Measurements from ENCODE around the gene KDM3B.

KDM3B gene

DNA sequence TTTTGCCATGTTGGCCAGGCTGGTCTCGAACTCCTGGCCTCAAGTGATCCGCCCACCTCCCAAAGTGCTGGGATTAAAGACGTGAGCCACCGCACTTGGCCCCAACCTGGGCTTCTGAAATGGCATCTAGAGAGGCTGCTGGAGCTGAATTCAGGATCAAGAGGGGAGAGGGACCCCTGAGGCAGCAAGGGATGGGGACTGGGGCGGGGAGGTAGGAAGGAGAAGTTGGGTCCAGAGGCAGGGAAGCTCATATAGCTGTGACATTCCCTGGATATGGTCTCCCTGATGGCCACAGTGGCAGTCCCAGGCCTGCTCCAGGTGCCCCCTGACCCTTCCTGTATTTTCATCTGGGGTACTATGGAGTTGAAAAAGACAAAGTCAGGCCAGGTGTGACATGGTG is 98.5 kb downstream of the KDM3B start:
- no peak for DNase-seq (ENCODE audit: low spot score)

DNA sequence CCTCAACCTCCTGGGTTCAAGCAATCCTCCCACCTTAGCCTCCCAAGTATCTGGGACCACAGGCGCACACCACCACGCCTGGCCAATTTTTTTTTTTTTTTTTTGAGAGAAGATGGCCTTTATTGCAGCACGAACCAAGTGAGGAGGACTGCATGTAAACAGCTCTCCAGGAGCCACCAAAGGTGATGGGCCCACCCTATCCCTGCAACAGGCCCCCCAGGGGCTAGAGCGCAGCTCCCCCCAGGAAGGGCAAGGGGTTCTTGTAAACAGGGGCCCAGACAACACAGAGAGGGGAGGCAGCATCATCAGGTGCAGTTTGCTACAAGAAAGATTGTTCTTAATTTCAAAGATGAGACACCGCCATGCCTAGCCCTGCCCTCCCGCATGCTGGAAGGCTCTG is 100.2 kb downstream of the KDM3B start:
- no peak for DNase-seq (ENCODE audit: low spot score)

DNA sequence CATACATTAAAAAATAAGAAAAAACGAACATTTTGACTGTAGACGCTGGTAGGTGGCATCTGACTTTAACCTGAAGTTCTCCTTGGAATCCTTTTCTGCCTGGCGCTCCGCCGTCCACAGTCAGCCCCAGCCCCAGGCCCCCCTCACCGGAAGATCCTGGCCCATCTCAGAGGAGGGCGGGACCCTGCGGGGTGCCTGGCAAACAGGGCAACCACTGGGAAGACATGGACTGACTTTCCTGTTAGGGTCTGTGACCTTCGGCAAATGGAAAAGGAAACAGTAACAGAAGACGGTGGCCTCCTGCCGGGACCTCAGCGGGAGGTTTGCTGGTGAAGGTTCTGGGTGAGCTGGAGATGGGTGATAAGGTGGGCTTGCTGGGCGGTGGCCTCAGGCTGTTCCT is 101.1 kb downstream of the KDM3B start:
- no peak for DNase-seq (ENCODE audit: low spot score)

DNA sequence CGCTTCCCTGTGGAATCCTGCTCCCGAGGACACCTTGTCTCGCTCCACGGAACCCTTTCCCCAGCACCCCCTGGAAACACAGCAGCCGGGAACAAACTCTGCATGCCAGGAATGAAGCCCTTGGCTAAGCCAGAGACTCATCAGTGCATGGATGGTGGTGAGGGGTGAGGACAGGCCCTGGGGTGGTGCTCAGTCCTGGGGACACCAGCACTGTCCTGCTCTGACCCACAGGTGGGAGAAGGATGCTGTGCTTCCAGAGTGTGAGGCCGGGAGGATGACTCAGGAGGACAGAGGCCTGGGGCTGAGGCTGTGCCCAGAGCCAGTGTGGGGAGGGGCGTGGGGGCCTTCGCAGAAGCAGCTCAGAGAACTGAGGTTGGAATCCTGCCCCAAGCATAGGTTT is 101.6 kb downstream of the KDM3B start:
- no peak for DNase-seq (ENCODE audit: low spot score)

DNA sequence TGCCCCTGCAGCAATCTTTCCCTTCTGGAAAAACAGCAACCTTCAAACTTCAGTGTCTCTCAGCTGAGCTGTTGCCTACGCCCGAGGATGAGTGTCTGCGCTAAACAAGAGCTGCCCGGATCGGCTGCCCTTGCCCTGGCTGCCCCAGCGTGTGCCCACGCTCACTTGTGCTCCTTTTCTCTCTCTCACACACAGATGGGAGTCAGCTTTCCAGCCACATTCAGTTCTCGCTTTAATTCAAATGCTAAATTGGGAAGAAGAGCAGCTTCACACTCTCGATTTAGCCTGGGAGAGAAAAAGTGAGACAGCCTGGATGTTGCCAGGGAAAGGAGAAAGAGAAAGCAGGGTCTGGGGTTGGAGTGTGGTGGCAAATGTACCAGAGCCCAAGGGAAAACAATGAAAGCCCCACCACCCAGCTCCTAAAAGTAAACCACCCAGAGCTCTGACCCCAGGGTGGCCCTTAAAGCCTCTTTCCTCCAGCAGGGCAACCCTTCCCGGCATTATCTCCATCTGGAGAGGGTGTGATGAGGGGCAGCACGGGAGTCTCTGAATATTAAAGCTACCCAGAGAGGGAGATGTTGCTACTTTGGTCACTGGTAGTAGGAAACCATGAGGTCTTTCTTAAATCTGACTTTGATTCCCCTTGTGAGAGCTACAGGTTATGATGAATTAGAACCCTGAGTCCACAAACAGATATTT is 102.9 kb downstream of the KDM3B start:
- DNase-seq (ENCODE audit: low spot score): no peak

DNA sequence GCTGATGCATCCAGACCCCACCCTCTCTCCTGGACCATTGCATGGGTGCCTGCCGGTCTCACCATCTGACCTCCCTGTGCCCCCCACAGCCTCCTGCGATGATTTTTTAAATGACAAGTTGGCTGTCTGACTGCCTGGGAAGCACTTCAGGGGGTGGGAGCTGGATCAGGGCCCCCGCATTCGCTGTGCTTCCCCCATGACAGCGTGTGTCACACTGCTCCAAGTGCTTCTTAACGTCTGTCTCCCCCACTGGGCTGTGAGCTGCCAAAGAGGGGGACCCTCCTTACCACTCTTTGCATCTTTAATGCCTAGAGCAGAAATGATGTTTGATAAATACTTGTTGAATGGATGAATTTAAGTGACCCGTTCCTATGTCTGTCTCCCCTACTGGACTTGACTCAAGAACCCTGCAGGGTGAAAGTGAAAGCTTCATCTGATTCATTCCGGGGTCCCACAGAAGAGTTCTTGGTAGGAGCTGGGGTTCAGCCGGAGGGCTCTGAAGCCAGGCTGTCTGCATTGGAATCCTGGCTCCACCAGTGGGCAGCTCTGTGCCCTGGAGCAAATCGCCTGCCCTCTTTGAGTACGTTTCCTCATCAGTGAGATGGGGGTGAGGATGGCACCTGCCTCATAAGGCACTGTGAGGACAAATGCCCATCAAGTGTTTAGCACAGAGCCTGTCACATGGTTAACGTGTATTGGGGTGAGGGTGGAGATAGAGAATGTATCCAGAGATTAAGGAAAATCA is 105.2 kb downstream of the KDM3B start:
- DNase-seq (ENCODE audit: low spot score): no peak

DNA sequence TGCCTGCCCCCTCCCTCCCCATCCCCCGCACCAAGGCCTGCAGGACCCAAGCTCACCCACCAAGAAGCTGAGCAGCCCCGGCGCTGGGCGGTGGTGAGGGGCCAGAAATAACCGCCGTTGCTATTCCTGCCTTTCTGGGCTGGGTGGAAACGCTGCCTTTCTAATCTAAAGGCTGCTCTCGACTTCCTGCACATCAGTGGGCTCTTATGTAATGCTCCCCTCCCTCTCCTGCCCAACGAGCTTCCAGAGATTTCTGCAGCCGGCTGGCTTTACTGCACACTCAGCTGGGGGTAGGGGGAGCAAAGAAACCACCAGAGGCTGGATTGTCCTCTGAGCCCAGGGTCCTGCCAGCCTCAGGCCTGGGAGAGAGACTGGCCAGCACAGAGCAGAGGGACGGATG is 105.9 kb downstream of the KDM3B start:
- no peak for DNase-seq (ENCODE audit: low spot score)

DNA sequence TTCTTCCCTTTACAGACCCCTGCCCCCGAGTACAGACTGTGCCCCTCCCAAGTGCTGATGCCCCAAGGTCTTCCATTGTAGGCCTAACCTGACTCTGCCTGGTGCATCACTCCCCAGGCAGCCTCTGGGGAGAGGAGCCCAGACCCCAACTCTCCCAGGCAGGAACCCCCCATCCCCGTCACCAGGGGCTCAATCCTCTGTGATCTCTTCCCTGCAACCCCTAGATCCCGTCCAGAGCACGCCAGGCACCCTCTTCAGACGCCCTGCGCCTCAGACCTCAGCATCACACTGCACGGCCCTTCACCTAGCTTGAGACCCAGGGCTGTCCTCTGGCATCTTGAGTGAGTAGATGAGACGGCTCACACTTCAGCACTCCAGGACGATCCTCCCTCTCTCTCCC is 106.4 kb downstream of the KDM3B start:
- DNase-seq (ENCODE audit: low spot score): no peak

DNA sequence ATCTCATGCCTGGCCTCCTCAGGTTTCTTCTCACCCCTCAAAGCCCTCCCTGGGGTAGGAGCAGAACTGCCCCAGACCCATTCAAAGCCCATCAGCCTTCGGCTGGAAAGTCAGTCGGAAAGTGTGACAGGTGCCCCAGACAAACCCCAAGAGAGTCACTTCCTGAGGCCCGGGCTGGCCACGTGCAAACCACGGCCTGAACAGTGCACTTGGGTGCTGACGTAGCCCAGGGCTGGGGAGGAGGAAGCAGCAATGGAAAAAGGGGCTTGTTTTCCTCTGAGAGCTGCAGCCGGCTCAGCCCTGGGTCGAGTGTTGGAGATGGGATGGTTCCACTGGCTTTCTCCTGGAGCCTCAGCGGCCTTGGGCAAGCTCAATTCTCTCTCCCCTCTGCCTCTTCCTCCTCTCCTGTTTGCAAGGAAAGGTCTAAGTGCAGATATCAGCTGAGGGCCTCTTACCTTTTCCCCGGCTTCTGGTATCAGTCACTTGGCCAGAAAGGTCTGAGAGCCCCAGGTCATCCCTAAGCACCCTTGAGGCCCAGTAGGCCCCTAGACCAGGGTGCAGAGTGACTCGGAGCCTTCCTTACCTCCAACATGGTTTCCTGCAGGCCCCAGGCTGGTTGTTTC is 106.9 kb downstream of the KDM3B start:
- DNase-seq (ENCODE audit: low spot score): peak; percentile 68

DNA sequence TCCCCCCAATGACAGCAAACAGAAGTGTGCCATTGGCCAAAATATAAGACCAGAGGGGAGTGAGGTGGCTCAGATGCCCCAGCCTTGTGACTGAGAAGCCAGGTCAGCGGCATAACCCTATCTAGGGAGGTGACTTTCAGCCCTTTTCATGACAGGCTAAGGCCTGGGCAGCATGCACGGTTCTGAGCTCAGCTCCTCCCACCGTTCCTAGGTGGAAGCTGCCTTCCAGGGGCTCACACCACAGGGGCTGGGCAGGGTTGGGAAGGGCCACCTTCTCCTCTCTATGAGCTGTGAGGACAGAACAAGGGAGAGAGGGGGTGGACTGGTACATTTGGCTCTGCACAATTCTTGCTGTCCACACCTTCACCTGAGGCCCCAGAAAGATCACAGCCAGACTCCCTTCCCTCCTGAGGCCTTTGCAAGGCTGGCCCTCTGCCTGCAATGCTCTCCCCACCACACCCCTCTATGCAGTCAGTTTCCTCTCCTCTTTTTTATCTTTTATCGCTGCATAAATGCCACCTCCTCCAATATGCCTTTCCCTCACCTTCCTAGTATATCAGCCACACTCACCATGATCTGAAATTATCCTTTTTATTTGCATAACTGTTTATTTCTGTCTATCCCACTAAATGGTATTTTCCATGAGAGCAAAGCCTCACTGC is 107.7 kb downstream of the KDM3B start:
- no peak for DNase-seq (ENCODE audit: low spot score)

DNA sequence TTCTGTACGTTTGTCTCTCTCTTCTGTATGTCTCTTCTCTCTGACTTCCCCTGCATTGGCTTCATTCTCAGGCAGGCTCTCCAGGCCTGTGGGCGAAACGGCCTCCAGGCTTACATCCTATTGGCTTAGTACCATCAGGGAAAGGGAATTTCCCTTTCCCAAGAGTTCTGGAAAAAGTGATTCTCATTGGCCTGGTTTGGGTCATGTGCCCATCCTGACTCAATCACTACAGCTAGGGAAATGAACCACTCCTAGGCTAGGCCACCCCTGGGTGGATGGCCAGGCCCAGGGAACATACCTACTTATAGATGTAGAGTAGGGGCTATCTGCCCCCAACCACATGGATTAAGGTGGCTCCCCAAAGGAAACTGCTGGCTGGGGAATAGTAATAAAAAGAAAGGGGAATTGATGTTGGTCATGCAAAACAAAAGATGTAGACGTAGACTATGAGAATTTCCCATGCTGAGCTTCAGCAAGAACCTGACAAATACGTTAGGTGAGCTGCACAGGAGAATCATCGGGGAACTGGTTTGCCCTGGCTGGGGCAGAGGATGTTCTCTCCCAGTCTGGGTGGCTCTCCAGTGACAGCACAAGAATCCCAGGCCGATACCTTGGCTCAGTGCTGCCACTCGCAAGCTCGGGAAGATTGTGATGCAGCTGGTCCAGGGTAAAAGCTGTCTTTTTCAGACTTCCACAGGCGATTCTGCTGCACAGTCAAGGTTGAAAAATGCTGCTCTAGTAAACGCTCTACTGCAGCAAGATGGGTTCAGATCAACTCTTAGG is 109.0 kb downstream of the KDM3B start:
- no peak for DNase-seq (ENCODE audit: low spot score)

DNA sequence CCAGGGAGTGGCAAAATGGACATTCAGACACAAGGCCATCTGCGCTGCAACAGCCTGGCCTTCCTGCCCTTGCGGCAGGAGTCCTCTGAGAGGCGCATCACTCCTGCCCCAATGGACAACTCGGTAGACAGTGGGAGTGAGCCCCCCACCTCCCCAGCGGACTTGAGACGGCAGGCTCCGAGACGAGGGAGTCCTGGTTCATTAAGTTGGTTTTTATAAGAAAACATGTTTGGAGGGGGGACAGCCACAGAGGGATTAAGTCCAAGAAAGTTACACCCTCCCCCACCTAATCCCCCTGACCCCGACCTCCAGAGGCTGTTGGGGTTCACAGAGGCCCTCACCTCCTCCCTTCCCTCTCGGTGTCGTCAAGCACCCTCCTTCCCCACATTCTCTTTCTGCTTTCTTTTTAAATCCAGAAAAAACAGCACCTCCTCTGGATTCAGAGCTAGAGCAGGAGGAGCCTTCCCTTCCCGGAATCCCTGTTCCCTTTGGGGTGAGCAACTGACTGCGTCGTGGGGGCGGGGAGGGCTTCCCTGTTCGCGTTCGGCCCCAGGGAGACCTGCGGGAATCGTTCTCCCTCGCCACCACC is 111.0 kb downstream of the KDM3B start:
- DNase-seq (ENCODE audit: low spot score): no peak

DNA sequence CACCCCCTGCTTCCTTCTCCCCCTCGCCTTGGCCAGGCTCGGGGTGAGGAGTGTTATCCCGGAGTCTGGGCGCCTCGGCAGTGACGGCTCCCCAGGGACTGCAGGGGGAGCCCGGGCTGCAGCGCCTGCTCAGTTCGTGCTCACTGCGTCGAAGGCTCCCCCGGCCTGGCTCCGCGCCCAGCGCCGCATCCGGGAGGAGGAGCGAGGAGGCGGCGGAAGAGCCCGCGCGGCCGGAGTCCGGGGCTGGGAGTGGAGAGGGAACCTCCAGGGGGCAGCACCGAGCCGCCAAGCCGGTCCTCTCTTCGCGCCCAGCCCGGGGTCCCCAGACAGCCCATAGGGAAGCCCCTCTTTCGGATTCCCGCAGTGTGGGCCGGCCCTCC is 111.5 kb downstream of the KDM3B start:
- DNase-seq (ENCODE audit: low spot score): peak; percentile 93

DNA sequence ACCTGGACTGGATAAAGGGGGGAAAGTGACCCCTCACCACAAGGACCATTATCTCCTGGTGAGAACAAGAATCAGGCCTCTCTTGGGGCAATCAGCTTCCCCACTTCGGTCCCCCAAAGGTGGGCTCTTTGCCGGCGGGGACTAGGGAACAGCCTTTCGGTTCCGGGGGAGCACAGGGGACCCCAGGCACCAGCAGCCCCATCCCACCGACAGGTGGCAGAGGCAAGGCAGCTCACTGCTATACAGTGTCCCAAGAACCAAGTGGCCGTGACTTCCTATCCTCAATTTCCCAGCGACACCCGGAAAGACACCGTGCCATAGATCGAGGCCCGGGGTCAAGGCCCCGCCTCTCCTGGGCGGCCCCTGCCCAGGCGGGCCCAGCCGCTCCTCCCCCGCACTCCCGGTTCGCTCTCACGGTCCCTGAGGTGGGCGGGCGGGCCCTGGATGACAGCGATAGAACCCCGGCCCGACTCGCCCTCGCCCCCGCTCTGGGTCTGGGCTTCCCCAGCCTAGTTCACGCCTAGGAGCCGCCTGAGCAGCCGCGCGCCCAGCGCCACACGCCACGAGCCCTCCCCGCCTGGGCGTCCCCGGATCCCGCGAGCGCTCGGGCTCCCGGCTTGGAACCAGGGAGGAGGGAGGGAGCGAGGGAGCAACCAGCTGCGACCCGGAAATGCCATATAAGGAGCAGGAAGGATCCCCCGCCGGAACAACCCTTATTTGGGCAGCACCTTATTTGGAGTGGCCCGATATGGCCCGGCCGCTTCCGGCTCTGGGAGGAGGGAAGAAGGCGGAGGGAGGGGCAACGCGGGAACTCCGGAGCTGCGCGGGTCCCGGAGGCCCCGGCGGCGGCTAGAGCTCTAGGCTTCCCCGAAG is 112.1 kb downstream of the KDM3B start:
- peak; percentile 96 for DNase-seq (ENCODE audit: low spot score)

DNA sequence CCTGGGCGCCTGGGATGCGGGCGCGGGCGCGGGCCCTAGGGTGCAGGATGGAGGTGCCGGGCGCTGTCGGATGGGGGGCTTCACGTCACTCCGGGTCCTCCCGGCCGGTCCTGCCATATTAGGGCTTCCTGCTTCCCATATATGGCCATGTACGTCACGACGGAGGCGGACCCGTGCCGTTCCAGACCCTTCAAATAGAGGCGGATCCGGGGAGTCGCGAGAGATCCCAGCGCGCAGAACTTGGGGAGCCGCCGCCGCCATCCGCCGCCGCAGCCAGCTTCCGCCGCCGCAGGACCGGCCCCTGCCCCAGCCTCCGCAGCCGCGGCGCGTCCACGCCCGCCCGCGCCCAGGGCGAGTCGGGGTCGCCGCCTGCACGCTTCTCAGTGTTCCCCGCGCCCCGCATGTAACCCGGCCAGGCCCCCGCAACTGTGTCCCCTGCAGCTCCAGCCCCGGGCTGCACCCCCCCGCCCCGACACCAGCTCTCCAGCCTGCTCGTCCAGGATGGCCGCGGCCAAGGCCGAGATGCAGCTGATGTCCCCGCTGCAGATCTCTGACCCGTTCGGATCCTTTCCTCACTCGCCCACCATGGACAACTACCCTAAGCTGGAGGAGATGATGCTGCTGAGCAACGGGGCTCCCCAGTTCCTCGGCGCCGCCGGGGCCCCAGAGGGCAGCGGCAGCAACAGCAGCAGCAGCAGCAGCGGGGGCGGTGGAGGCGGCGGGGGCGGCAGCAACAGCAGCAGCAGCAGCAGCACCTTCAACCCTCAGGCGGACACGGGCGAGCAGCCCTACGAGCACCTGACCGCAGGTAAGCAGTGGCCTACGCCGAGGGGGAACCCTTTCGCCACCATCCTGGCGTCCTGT is 113.0 kb downstream of the KDM3B start, which contains the start of gene EGR1:
Gene EGR1 (plus strand): TSS at position 219 of the 864 bp plus-strand sequence. CDS start 283 bp downstream, at position 502.
- DNase-seq (ENCODE audit: low spot score): peak; percentile 94

DNA sequence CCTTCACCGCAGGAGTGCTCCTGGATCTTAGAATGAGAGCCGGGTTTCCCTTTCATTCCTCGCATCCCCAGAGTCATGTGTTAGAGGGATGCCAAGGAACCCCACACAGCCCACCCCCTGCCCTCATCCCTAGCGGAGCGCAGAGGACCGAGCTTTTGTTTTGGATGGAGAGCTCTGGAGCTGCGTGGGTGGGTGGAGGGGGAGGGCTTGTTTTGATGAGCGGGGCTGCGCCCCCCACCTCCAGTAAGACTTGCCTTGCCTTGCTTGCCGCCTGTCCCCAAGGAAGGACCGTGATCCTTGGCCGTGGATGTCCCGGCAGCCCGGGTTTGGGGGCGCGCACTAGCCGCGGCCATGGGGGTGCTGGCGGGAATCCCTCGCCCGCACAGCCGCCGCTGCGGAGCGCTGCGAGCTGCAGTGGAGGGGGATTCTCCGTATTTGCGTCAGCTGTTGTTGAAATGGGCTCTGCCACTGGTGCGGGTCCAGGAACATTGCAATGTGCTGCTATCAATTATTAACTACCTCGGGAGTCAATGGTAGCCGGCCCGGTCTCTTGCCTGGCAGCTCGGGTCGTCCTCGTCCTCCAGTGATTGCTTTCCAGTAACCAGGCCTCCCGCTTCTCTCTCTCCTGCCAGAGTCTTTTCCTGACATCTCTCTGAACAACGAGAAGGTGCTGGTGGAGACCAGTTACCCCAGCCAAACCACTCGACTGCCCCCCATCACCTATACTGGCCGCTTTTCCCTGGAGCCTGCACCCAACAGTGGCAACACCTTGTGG is 113.8 kb downstream of the KDM3B start:
- no peak for DNase-seq (ENCODE audit: low spot score)

DNA sequence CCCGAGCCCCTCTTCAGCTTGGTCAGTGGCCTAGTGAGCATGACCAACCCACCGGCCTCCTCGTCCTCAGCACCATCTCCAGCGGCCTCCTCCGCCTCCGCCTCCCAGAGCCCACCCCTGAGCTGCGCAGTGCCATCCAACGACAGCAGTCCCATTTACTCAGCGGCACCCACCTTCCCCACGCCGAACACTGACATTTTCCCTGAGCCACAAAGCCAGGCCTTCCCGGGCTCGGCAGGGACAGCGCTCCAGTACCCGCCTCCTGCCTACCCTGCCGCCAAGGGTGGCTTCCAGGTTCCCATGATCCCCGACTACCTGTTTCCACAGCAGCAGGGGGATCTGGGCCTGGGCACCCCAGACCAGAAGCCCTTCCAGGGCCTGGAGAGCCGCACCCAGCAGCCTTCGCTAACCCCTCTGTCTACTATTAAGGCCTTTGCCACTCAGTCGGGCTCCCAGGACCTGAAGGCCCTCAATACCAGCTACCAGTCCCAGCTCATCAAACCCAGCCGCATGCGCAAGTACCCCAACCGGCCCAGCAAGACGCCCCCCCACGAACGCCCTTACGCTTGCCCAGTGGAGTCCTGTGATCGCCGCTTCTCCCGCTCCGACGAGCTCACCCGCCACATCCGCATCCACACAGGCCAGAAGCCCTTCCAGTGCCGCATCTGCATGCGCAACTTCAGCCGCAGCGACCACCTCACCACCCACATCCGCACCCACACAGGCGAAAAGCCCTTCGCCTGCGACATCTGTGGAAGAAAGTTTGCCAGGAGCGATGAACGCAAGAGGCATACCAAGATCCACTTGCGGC is 114.6 kb downstream of the KDM3B start:
- DNase-seq (ENCODE audit: low spot score): no peak

DNA sequence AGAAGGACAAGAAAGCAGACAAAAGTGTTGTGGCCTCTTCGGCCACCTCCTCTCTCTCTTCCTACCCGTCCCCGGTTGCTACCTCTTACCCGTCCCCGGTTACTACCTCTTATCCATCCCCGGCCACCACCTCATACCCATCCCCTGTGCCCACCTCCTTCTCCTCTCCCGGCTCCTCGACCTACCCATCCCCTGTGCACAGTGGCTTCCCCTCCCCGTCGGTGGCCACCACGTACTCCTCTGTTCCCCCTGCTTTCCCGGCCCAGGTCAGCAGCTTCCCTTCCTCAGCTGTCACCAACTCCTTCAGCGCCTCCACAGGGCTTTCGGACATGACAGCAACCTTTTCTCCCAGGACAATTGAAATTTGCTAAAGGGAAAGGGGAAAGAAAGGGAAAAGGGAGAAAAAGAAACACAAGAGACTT is 115.2 kb downstream of the KDM3B start:
- no peak for DNase-seq (ENCODE audit: low spot score)

Measured in CD4-positive, alpha-beta T cell treated with Interleukin-6 at 100 ng/mL for 8 hours (primary cell).